Measurements from ENCODE around the gene PAK1.

DNA sequence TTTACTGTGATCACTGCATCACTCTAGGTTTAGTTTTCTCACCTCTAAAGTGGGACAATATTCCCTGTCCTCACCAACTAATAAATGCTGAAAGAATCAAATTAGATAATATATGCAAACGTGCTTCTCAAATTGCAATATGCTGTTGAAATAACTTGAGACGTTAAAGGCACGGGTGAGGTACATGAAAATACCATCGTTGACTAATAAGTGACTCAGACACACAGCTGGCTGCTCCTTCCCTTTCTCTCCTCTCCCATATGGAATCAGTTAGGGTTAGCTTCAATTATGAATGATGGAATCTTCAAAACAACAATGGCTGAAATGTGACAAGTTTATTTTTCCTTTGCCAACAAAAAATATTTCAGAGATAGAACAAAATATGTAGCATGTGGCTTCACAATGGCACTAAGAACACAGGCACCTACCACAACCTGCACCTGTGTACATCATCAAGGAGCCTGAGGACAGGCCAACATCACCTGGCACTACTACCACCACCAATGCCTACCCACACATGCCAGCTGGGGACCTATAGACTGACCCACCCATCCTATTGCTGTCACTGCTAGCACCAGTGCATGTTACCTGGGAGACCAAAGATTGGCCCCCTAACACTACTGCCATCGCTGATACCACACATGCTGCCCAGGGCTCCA lies 186.2 kb downstream of the PAK1 start:
- no peak for TF ChIP-seq CBX2 (IDR thresholded peaks at IDR 0.05; ENCODE audit: insufficient read depth, low read length, poor library complexity, severe bottlenecking)
- no peak for TF ChIP-seq GTF2F1 (IDR thresholded peaks at IDR 0.05; ENCODE audit: low read depth, low read length)
- TF ChIP-seq PHB (CRISPR knock-in tag; IDR thresholded peaks at IDR 0.05), result no peak
- no peak for TF ChIP-seq NR1H2 (CRISPR knock-in tag; IDR thresholded peaks at IDR 0.05)
- TF ChIP-seq CBX1 (IDR thresholded peaks at IDR 0.05; ENCODE audit: low read depth), result no peak
- TF ChIP-seq, protein P1, sequence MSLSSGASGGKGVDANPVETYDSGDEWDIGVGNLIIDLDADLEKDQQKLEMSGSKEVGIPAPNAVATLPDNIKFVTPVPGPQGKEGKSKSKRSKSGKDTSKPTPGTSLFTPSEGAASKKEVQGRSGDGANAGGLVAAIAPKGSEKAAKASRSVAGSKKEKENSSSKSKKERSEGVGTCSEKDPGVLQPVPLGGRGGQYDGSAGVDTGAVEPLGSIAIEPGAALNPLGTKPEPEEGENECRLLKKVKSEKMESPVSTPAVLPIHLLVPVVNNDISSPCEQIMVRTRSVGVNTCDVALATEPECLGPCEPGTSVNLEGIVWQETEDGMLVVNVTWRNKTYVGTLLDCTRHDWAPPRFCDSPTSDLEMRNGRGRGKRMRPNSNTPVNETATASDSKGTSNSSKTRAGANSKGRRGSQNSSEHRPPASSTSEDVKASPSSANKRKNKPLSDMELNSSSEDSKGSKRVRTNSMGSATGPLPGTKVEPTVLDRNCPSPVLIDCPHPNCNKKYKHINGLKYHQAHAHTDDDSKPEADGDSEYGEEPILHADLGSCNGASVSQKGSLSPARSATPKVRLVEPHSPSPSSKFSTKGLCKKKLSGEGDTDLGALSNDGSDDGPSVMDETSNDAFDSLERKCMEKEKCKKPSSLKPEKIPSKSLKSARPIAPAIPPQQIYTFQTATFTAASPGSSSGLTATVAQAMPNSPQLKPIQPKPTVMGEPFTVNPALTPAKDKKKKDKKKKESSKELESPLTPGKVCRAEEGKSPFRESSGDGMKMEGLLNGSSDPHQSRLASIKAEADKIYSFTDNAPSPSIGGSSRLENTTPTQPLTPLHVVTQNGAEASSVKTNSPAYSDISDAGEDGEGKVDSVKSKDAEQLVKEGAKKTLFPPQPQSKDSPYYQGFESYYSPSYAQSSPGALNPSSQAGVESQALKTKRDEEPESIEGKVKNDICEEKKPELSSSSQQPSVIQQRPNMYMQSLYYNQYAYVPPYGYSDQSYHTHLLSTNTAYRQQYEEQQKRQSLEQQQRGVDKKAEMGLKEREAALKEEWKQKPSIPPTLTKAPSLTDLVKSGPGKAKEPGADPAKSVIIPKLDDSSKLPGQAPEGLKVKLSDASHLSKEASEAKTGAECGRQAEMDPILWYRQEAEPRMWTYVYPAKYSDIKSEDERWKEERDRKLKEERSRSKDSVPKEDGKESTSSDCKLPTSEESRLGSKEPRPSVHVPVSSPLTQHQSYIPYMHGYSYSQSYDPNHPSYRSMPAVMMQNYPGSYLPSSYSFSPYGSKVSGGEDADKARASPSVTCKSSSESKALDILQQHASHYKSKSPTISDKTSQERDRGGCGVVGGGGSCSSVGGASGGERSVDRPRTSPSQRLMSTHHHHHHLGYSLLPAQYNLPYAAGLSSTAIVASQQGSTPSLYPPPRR (CRISPR knock-in tag; IDR thresholded peaks at IDR 0.05; ENCODE audit: borderline replicate concordance), result no peak
- TF ChIP-seq, protein P2, sequence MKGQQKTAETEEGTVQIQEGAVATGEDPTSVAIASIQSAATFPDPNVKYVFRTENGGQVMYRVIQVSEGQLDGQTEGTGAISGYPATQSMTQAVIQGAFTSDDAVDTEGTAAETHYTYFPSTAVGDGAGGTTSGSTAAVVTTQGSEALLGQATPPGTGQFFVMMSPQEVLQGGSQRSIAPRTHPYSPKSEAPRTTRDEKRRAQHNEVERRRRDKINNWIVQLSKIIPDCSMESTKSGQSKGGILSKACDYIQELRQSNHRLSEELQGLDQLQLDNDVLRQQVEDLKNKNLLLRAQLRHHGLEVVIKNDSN (CRISPR knock-in tag; IDR thresholded peaks at IDR 0.05), result no peak
- no peak for TF ChIP-seq POLR2AphosphoS5 (IDR thresholded peaks at IDR 0.05; ENCODE audit: control insufficient read depth, insufficient read depth, low read depth, low read length)
- TF ChIP-seq, protein P3, sequence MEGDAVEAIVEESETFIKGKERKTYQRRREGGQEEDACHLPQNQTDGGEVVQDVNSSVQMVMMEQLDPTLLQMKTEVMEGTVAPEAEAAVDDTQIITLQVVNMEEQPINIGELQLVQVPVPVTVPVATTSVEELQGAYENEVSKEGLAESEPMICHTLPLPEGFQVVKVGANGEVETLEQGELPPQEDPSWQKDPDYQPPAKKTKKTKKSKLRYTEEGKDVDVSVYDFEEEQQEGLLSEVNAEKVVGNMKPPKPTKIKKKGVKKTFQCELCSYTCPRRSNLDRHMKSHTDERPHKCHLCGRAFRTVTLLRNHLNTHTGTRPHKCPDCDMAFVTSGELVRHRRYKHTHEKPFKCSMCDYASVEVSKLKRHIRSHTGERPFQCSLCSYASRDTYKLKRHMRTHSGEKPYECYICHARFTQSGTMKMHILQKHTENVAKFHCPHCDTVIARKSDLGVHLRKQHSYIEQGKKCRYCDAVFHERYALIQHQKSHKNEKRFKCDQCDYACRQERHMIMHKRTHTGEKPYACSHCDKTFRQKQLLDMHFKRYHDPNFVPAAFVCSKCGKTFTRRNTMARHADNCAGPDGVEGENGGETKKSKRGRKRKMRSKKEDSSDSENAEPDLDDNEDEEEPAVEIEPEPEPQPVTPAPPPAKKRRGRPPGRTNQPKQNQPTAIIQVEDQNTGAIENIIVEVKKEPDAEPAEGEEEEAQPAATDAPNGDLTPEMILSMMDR (IDR thresholded peaks at IDR 0.05 in 2 of 3, conservative IDR thresholded peaks at IDR 0.05 in 1 of 3; ENCODE audit: insufficient read depth in 2 of 3, low read depth in 1 of 3, low read length in 3 of 3), result no peak
